WTC11 (cell line): Measurements from ENCODE around the gene MBP. TPM values are rescaled to one million over a fixed set of nuclear protein-coding genes. Genes with fewer than 3 reads are reported as not detected.

ENCODE experiments used
- ATAC-seq: fragments of 200-7000 bp; cut with Tn5 transposase; 2 replicates; pipeline ENCODE4 v1.10.0; 2021; ENCODE audit warnings: mild to moderate bottlenecking, moderate library complexity
- CTCF ChIA-PET: fragments of 300-600 bp; sonication (Branson Sonifier 250); formaldehyde crosslinking; loops from one replicate; lab custom pipeline; 2021; ENCODE audit warnings: antibody characterized with exemption; lab: Charles Lee
- POLR2A ChIA-PET: fragments of 350-600 bp; sonication (Branson Sonifier 250); formaldehyde crosslinking; loops from one replicate; lab custom pipeline; 2021; ENCODE audit warnings: antibody characterized with exemption; lab: Charles Lee
- DNase-seq: peaks from one replicate; pipeline ENCODE4 v3.0.0; 2021; ENCODE audit warnings: low spot score
- H3K27ac Mint-ChIP-seq: 2 replicates; pipeline ENCODE4 v1.8.0; 2021; ENCODE audit warnings: mixed read lengths
- H3K27me3 Mint-ChIP-seq: 2 replicates; pipeline ENCODE4 v1.8.0; 2021; ENCODE audit warnings: low read depth, mild to moderate bottlenecking, moderate library complexity, mixed read lengths
- H3K36me3 Mint-ChIP-seq: 2 replicates; pipeline ENCODE4 v1.8.0; 2021; ENCODE audit warnings: mixed read lengths
- H3K4me1 Mint-ChIP-seq: 2 replicates; pipeline ENCODE4 v1.8.0; 2022; ENCODE audit warnings: mixed read lengths
- H3K4me3 Mint-ChIP-seq: 2 replicates; pipeline ENCODE4 v1.8.0; 2021; ENCODE audit warnings: mild to moderate bottlenecking, moderate library complexity, mixed read lengths
- H3K9me3 Mint-ChIP-seq: 2 replicates; pipeline ENCODE4 v1.8.0; 2021; ENCODE audit warnings: mixed read lengths
- AFF4 ChIP-seq: sonication (generic); formaldehyde crosslinking; IDR thresholded peaks from 2 replicates; pipeline ENCODE4 v1.8.1; 2023; ENCODE audit warnings: mild to moderate bottlenecking, missing genetic modification reagents, borderline replicate concordance
- GABPB1 ChIP-seq: sonication (generic); formaldehyde crosslinking; IDR thresholded peaks from 2 replicates; pipeline ENCODE4 v1.8.1; 2023; ENCODE audit warnings: mild to moderate bottlenecking, missing genetic modification reagents
- IRF2 ChIP-seq: sonication (generic); formaldehyde crosslinking; IDR thresholded peaks from 2 replicates; pipeline ENCODE4 v1.8.0; 2022; ENCODE audit warnings: low read depth, missing genetic modification reagents, borderline replicate concordance
- NR1H2 ChIP-seq: sonication (generic); formaldehyde crosslinking; IDR thresholded peaks from 2 replicates; pipeline ENCODE4 v1.9.0; 2021; ENCODE audit warnings: mild to moderate bottlenecking, moderate library complexity, missing genetic modification reagents
- PRDM15 ChIP-seq: sonication (generic); formaldehyde crosslinking; IDR thresholded peaks from 2 replicates; pipeline ENCODE4 v1.8.0; 2022; ENCODE audit warnings: missing genetic modification reagents
- PREB ChIP-seq: sonication (generic); formaldehyde crosslinking; IDR thresholded peaks from 2 replicates; pipeline ENCODE4 v1.8.1; 2022; ENCODE audit warnings: mild to moderate bottlenecking, missing genetic modification reagents, moderate library complexity, borderline replicate concordance
- RORB ChIP-seq: fragments of 250-450 bp; sonication (Bioruptor Pico); IDR thresholded peaks from 2 replicates; pipeline ENCODE4 v1.9.0; 2021; ENCODE audit warnings: mild to moderate bottlenecking
- TEAD4 ChIP-seq: sonication (generic); formaldehyde crosslinking; IDR thresholded peaks from 2 replicates; pipeline ENCODE4 v1.8.0; 2022; ENCODE audit warnings: mild to moderate bottlenecking, missing genetic modification reagents
- ZNF219 ChIP-seq: sonication (generic); formaldehyde crosslinking; IDR thresholded peaks from 2 replicates; pipeline ENCODE4 v1.8.0; 2023; ENCODE audit warnings: missing genetic modification reagents, mild to moderate bottlenecking, borderline replicate concordance
- ZNF423 ChIP-seq: fragments of 250-450 bp; sonication (Bioruptor Pico); IDR thresholded peaks from 2 replicates; pipeline ENCODE4 v2.1.2; 2022; ENCODE audit warnings: mild to moderate bottlenecking, moderate library complexity
- total RNA-seq: library from RNA; stranded (reverse); gene quantifications from 3 replicates; pipeline ENCODE4 v1.2.3, GENCODE V29; 2021
- TF ChIP-seq, protein P1 (sequence below): sonication (generic); formaldehyde crosslinking; IDR thresholded peaks from 2 replicates; pipeline ENCODE4 v1.8.1; 2023; ENCODE audit warnings: mild to moderate bottlenecking, missing genetic modification reagents
- TF ChIP-seq, protein P2 (sequence below): sonication (generic); formaldehyde crosslinking; IDR thresholded peaks from 2 replicates; pipeline ENCODE4 v1.8.0; 2022; ENCODE audit warnings: mild to moderate bottlenecking, missing genetic modification reagents

Gene MBP
- total RNA-seq, 1 experiment from 2014 or later = 19.6 TPM

DNA sequence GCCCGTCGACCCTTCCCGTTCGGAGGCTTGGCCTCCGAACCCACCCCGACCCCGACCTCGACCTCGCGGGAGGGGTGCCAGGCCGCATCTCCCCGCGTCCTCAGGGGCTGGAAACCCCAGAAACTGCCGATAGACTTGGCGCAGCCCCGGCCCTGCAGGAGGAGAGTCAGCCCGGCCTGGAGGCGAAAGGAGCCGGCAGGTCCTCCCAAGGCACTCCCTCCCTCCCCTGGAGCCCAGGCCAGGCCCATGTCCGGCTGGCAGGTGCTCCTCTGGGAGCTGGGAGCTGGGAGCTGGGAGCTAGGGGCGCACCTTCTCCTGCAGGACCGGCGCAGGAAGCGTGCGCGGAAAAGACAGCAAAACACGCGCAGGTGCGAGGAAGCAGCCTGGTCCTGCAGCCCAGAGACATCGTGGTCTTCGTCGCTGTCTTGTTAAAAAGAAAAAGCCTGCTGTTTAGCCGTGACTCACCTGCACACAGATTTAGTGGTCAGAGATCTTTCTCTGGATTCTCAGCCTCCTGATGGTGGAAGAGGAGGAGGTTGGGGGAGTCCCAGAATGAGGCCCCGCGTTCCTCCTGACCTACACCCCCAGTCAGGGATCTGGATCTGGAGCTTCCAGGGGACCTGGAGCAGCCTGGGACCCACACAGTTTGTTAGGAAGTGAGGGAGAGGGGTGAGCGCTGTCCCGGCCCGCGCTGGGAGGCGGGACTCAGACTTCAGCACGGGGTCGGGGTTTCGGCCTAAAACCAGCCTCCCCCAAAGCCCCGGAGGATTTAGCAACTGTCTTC is 660 bp upstream of the MBP start (continued):
- TF ChIP-seq ZNF219 (CRISPR knock-in tag) = no peak
- TF ChIP-seq NR1H2 (CRISPR knock-in tag) = no peak
- TF ChIP-seq AFF4 (CRISPR knock-in tag) = no peak
- no peak for TF ChIP-seq RORB (CRISPR knock-in tag)
- no peak; the same call in 1 of the 2 replicates for TF ChIP-seq IRF2 (CRISPR knock-in tag)

- POLR2A ChIA-PET = interaction anchor here (0.7 to 1.4 kb wide), 3 partner anchors 8 to 34 kb away, joined by 3 to 6 read pairs (median 4); no protein-coding TSS in a partner anchor
- H3K4me3 Mint-ChIP-seq = peak overlapping the region; percentile 82
- no peak overlapping the region for H3K27ac Mint-ChIP-seq
- TF ChIP-seq GABPB1 (CRISPR knock-in tag) (0 out of 2 replicates have a peak, but pooled peaks have one; percentile 23), TEAD4 (CRISPR knock-in tag) (no peak), ZNF423 (CRISPR knock-in tag) (0 out of 2 replicates have a peak, but pooled peaks have one; percentile 29)
- ATAC-seq (peak; percentile 40), DNase-seq (peak; percentile 39)
- H3K27me3 Mint-ChIP-seq = peaks cover 44% of the 10 kb centered on the region
- H3K36me3 Mint-ChIP-seq = peaks cover 3% of the 10 kb centered on the region; the same call in 1 of the 2 replicates
- CTCF ChIA-PET = interaction anchor here (0.6 to 1.7 kb wide), 9 partner anchors 10 to 208 kb away, joined by 3 to 7 read pairs (median 4); no protein-coding TSS in a partner anchor
- H3K9me3 Mint-ChIP-seq = no peaks in the 10 kb centered on the region
- H3K4me1 Mint-ChIP-seq = peaks cover 24% of the 10 kb centered on the region
Measured at GRCh38 chr18:77131652-77132368, 773 bp downstream of the MBP start.

- no peak for DNase-seq
- Mint-ChIP-seq H3K36me3 (peaks cover 3% of the 10 kb centered on the region; the same call in 1 of the 2 replicates), H3K27ac (no peak overlapping the region), H3K9me3 (no peaks in the 10 kb centered on the region), H3K4me1 (peaks cover 24% of the 10 kb centered on the region), H3K27me3 (peaks cover 44% of the 10 kb centered on the region), H3K4me3 (peak overlapping the region; percentile 82)
- TF ChIP-seq PRDM15 (CRISPR knock-in tag) (no peak), PREB (no peak), IRF2 (CRISPR knock-in tag) (no peak), GABPB1 (CRISPR knock-in tag) (no peak)
- TF ChIP-seq, protein P1, sequence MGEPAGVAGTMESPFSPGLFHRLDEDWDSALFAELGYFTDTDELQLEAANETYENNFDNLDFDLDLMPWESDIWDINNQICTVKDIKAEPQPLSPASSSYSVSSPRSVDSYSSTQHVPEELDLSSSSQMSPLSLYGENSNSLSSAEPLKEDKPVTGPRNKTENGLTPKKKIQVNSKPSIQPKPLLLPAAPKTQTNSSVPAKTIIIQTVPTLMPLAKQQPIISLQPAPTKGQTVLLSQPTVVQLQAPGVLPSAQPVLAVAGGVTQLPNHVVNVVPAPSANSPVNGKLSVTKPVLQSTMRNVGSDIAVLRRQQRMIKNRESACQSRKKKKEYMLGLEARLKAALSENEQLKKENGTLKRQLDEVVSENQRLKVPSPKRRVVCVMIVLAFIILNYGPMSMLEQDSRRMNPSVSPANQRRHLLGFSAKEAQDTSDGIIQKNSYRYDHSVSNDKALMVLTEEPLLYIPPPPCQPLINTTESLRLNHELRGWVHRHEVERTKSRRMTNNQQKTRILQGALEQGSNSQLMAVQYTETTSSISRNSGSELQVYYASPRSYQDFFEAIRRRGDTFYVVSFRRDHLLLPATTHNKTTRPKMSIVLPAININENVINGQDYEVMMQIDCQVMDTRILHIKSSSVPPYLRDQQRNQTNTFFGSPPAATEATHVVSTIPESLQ = no peak
- TF ChIP-seq, protein P2, sequence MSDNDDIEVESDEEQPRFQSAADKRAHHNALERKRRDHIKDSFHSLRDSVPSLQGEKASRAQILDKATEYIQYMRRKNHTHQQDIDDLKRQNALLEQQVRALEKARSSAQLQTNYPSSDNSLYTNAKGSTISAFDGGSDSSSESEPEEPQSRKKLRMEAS (CRISPR knock-in tag) = no peak
- CTCF ChIA-PET = interaction anchor here (0.6 to 1.7 kb wide), 4 partner anchors 10 to 571 kb away, joined by 3 to 6 read pairs (median 3); no protein-coding TSS in a partner anchor
- POLR2A ChIA-PET = interaction anchor here (0.7 kb wide), 1 partner anchor 9 kb away, joined by 3 read pairs; no protein-coding TSS in a partner anchor
- ATAC-seq = peak; percentile 8
Measured at GRCh38 chr18:77131100-77131651, 1.4 kb downstream of the MBP start.
